GM21528 (cell line): Measurements from ENCODE around the gene NFKBIE.

Experiments
- ATAC-seq: cut with Tn5 transposase; IDR thresholded peaks from one replicate; pipeline ENCODE4 v1.9.1; 2021; ENCODE audit warnings: mild to moderate bottlenecking, moderate library complexity; ENCODE audit not compliant: unreplicated experiment, low FRiP score

The NFKBIE gene

DNA sequence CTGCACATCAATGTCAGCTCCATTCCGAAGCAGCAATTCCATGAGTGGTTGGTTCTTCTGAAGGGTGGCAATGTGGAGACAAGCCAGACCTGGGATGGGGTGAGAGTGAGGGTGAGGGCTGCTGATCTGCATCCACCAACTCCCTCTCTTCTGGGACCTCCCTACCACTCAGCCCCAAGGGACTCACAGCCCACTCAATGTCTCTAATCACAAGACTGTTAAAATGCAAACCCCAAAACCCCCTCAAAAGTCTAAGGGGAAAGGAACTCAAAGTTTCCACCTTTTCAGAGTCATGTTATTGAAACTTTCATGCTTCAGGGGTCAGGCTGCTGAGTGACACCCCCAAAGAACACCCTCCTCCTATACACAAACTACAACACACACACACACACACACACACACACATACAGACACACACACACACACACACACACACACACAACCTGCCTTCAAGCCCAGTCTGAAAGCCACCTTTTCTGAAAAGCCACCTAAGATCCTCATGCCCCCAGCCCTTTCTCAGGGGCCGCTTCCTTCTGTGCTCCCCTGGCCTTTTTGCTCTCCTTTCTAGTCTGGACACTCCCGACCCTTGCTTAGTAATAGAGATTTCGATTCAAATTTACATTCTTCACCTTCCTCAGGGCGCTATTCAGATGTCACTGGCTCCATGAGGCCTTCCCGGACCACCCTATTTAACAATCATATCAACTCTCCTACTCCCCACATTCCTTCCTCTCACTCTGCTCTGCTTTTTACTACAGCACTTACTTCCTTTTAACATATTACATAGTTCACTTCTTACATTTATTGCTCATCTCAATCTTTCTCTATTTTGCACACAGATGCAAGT lies 4.7 kb downstream of the NFKBIE start:
- ATAC-seq: no peak

DNA sequence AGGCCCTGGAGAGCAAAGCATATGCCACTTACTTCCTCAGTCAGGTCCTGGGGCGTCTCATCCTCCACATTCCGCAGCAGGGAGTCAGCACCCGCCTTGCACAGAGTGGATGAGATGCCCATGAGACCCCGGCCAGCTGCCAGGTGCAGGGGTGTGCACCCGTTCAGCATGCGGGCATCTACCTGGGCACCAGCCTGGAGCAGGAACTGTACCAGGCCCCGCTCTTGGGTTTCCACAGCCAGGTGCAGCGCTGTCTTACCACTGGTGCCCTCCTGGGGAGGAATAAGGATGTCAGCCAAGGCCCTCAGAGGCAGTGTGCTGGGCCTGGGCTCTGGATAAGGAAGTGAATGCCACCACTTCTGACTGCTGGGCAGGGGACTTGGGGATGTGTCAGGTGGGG lies 5.3 kb downstream of the NFKBIE start:
- ATAC-seq: no peak

GRCh38 chr6:44258921-44259320 lies 6.4 kb downstream of the NFKBIE start:
- ATAC-seq: no peak

GRCh38 chr6:44258325-44258863 lies 7.0 kb downstream of the NFKBIE start:
- ATAC-seq: no peak

- ATAC-seq: peak; percentile 4
Measured at GRCh38 chr6:44257753-44258324, 7.5 kb downstream of the NFKBIE start.

GRCh38 chr6:44257025-44257752 lies 8.2 kb downstream of the NFKBIE start, which contains the start of gene SLC35B2:
SLC35B2 (minus strand) TSS chr6:44257528; CDS start chr6:44257410, 118 bp downstream.
- ATAC-seq: peak; percentile 47

GRCh38 chr6:44256775-44257024 lies 8.7 kb downstream of the NFKBIE start:
- ATAC-seq: peak; percentile 1

DNA sequence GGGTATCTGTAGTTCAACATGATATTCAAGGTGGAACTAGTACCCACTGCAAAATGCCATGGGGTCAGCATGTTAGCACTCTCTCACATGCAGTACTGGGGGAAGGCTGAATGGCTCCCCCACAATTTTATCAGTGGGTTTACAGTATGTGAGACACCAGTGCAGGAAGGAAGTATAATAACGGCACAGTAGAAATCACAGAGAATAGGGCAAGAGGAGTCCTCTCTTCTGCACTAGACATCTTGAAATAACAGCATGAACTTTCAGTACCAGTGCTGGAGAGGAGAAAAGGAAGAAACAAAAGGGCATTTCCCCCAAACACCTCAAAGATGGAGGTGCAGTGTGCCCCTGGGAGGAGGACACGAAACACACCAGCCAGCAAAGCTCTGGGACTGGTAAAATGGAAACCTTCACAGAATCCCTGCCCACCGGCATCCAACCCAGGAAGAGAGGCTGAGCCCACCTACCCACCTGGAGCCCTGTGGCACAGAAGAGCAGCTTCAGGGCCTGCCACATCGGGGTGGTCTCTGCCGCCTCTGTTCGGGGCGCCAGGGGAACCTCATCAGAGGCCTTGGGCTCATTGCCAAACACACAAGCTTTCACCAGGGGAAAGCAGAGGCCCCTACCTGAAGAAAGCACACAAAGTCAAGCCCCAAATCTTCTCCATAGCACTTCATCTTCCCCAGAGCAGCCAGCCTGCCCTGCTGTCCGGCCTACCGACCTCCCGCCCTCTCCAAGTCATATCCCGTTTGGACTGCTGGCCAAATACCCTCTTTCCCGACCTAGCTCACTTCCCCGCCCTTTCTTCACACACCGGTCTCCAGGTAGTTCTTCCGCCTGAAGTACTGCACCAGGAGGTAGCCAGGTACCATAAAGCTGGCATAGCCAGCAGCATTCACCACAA lies 9.2 kb downstream of the NFKBIE start:
- ATAC-seq: no peak

DNA sequence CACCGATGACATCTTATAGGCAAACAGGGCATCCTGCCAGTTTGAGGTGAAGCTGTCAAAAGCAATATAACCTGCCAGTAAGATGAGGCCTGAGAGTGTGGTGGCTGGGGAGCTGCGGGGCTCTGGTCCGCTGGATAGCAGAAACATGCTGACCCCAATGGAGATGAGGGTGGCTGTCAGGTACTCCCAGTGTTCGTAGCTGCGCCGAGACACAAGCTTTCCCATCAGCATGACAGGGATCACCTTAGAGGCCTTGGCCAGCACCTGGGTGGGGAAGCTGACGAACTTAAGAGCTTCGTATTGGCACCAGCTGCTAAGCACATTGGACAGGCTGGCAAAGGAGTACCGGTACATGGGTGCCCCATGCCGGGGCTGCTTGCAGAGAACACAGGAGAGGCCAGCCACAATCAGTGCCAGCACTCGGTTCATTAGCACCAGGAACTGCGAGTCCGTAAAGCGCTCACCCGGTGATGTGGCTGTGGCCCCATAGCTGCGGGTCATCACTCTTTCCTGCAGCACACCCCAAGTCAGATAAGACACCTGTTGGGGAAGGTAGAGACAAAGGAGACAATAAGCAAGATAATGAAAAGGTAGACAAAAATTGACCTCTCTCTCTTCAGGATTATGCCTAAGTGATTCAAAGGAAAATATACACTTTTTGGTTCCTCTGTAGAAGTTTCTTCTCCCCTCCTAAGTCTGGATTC lies 10.1 kb downstream of the NFKBIE start:
- no peak for ATAC-seq

GRCh38 chr6:44254191-44255104 lies 10.9 kb downstream of the NFKBIE start:
- ATAC-seq: no peak

DNA sequence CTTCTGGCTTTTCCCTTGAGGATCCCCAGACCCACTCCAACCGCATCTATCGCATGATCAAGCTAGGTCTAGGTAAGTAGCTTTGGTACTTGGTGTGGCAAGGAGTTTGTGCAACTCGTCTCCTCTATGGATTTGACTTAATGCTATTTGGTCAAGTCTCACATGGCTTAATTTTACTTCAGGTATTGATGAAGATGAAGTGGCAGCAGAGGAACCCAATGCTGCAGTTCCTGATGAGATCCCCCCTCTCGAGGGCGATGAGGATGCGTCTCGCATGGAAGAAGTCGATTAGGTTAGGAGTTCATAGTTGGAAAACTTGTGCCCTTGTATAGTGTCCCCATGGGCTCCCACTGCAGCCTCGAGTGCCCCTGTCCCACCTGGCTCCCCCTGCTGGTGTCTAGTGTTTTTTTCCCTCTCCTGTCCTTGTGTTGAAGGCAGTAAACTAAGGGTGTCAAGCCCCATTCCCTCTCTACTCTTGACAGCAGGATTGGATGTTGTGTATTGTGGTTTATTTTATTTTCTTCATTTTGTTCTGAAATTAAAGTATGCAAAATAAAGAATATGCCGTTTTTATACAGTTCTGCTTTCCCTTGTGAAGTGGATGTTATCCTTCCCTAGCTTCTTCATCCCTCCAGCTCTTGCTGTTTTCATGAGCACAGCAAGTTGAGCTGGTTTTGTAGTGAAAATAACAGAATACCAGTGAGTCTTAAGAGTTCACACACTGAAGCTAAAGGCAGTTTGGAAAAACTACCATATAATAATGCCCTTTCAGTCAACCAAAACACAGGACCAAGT lies 11.8 kb downstream of the NFKBIE start:
- no peak for ATAC-seq

DNA sequence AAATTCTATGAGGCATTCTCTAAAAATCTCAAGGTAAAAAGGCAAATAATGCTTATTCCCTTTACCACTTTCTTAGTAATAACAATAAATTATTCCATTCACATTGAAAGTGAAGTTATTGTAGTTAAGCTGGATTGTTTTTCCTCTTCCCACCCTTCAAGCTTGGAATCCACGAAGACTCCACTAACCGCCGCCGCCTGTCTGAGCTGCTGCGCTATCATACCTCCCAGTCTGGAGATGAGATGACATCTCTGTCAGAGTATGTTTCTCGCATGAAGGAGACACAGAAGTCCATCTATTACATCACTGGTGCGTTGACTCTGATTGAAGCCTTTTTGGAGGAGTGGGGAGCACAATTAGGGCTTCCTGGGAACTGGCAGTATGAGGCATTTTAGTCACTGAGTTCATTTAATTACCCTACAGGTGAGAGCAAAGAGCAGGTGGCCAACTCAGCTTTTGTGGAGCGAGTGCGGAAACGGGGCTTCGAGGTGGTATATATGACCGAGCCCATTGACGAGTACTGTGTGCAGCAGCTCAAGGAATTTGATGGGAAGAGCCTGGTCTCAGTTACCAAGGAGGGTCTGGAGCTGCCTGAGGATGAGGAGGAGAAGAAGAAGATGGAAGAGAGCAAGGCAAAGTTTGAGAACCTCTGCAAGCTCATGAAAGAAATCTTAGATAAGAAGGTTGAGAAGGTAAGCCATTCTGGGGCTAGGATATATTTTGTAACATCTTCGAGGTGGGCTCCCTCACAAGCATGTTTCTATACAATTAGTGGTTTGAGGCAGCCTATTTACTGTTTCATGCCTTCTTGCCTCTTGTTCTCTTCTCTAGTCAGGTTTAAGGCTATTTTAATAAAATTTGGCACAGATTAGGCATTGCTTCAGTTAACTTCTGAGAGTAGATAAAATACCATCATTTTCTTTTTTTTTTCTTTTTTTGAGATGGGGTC lies 13.5 kb downstream of the NFKBIE start:
- no peak for ATAC-seq

DNA sequence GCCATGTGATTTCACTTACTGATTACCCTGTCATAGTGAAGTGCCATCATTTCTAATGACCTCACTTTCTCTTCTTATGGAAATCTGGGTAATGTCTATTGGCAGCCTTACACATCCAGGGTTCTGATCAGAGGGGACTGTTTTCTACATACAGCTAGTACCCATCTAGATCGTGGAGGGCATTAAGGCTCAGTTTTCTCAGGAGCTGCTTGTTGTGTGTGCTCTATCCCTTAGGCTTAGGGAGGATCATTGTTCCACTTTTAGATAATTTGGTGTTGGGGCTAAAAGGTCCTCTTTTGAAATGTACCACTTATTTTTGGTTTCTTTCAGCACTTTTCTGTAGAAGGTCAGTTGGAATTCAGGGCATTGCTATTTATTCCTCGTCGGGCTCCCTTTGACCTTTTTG lies 14.6 kb downstream of the NFKBIE start:
- no peak for ATAC-seq

DNA sequence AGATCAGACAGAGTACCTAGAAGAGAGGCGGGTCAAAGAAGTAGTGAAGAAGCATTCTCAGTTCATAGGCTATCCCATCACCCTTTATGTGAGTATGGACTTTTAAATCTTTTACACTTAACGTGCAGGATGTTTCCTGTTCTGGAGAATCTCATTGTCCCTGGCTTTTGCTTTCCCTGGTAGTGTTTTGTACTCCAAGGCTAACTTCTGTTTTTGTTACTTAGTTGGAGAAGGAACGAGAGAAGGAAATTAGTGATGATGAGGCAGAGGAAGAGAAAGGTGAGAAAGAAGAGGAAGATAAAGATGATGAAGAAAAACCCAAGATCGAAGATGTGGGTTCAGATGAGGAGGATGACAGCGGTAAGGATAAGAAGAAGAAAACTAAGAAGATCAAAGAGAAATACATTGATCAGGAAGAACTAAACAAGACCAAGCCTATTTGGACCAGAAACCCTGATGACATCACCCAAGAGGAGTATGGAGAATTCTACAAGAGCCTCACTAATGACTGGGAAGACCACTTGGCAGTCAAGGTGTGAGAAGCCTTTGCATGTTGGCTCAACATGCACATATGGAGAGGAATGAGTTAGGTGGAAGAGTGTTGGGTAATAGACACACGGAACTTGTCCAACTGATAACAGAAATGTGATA lies 15.2 kb downstream of the NFKBIE start:
- no peak for ATAC-seq

DNA sequence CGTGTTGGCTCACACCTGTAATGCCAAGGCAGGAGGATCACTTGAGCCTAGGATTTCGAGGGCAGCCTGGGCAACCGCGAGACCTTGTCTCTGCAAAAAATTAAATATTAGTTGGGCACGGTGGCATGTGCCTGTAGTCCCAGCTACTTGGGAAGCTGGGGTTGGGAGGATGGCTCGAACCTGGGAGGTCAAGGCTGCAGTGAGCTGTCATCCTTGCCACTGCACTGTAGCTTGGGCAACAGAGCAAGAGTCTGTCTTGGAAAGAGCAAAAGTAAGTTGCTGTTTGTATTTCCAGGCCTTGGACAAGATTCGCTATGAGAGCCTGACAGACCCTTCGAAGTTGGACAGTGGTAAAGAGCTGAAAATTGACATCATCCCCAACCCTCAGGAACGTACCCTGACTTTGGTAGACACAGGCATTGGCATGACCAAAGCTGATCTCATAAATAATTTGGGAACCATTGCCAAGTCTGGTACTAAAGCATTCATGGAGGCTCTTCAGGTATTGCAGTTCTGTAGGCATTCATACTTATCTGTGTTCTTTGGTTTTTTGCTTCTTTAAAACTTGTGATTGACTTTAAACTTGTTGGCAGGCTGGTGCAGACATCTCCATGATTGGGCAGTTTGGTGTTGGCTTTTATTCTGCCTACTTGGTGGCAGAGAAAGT lies 16.1 kb downstream of the NFKBIE start:
- ATAC-seq: no peak

- no peak for ATAC-seq
Measured at GRCh38 chr6:44248579-44248978, 16.8 kb downstream of the NFKBIE start.
